CD4-positive, alpha-beta T cell (primary cell): Measurements from ENCODE around the gene CSNK2A1. TPM values are rescaled to one million over a fixed set of nuclear protein-coding genes. Genes with fewer than 3 reads are reported as not detected.

Experiments used
- ATAC-seq: fragments of 200-7000 bp; cut with Tn5 transposase; one replicate; pipeline ENCODE4 v1.10.0; 2022; ENCODE audit warnings: mild to moderate bottlenecking; ENCODE audit not compliant: poor library complexity
- CTCF ChIA-PET: fragments of 350-600 bp; sonication (Branson Sonifier 250); formaldehyde crosslinking; loops from one replicate; lab custom pipeline; 2021; ENCODE audit warnings: antibody characterized with exemption, inconsistent platforms; lab: Charles Lee
- POLR2A ChIA-PET: fragments of 350-600 bp; sonication (Branson Sonifier 250); formaldehyde crosslinking; loops from one replicate; lab custom pipeline; 2021; ENCODE audit warnings: antibody characterized with exemption, inconsistent platforms; lab: Charles Lee
- DNase-seq, 14 experiments: peaks; one replicate each; pipeline ENCODE4 v3.0.0-alpha.2; 2013 to 2020; ENCODE audit warnings: mixed read lengths in 2 of 14
- H3K27ac ChIP-seq, 2 donors: one replicate each; pipeline versions ENCODE4 v1.5.1 to v1.7.0; 2013; ENCODE audit warnings: low read length in 2 of 2, low read depth in 1 of 2, mild to moderate bottlenecking in 1 of 2
- H3K27me3 ChIP-seq, 2 experiments: 1 replicate in 1 of 2; 2 replicates in 1 of 2; pipeline versions ENCODE4 v1.6.1 to v1.7.0; 2013; ENCODE audit warnings: low read length in 2 of 2, control low read depth in 1 of 2, mild to moderate bottlenecking in 1 of 2, moderate library complexity in 1 of 2; ENCODE audit not compliant: insufficient read depth in 2 of 2, control insufficient read depth in 1 of 2
- H3K36me3 ChIP-seq: one replicate; pipeline ENCODE4 v1.6.1; 2013; ENCODE audit warnings: low read length, control low read depth; ENCODE audit not compliant: insufficient read depth
- H3K4me1 ChIP-seq: one replicate; pipeline ENCODE4 v1.6.1; 2013; ENCODE audit warnings: low read length, control low read depth; ENCODE audit not compliant: insufficient read depth
- H3K4me3 ChIP-seq: one replicate; pipeline ENCODE4 v1.5.1; 2013; ENCODE audit warnings: mild to moderate bottlenecking, low read length, moderate library complexity
- H3K9me3 ChIP-seq, 2 experiments: 1 replicate in 1 of 2; 2 replicates in 1 of 2; pipeline versions ENCODE4 v1.6.1 to v1.7.0; 2013; ENCODE audit warnings: low read length in 2 of 2, mild to moderate bottlenecking in 2 of 2, control low read depth in 1 of 2, moderate library complexity in 1 of 2; ENCODE audit not compliant: control insufficient read depth in 1 of 2, insufficient read depth in 1 of 2
- H3K27ac Mint-ChIP-seq: one replicate; pipeline ENCODE4 v1.8.0; 2020; ENCODE audit warnings: mixed read lengths
- H3K27me3 Mint-ChIP-seq: one replicate; pipeline ENCODE4 v1.8.0; 2021; ENCODE audit warnings: mixed read lengths
- H3K36me3 Mint-ChIP-seq: one replicate; pipeline ENCODE4 v1.8.0; 2021; ENCODE audit warnings: low read depth, mixed read lengths
- H3K4me1 Mint-ChIP-seq: one replicate; pipeline ENCODE4 v1.8.0; 2021; ENCODE audit warnings: low read depth, mixed read lengths
- H3K4me3 Mint-ChIP-seq: one replicate; pipeline ENCODE4 v1.8.0; 2020; ENCODE audit warnings: mild to moderate bottlenecking, mixed read lengths
- H3K9me3 Mint-ChIP-seq: one replicate; pipeline ENCODE4 v1.8.0; 2020; ENCODE audit warnings: mixed read lengths
- intact Hi-C, 2 experiments: fragments of 100-400 bp; cut with DNase I in 1 of 2; cut with micrococcal nuclease in 1 of 2; formaldehyde crosslinking; loops; one replicate each; pipeline versions ENCODE4 v1.15.1 to v1.9.0; 2023 to 2025; cut with DNase I, micrococcal nuclease
- total RNA-seq, 174 experiments: library from RNA in 2 of 174; stranded (reverse) in 2 of 174; gene quantifications; one replicate each; pipeline ENCODE4 v1.2.3 and lab custom pipeline; 2021 to 2026
- TF ChIP-seq, protein P1 (sequence below): fragments of 200-600 bp; IDR thresholded peaks from one replicate; pipeline ENCODE4 v1.8.0; 2022; ENCODE audit warnings: antibody characterized with exemption, mild to moderate bottlenecking

Gene CSNK2A1
- total RNA-seq, 2 experiments from 2014 or later, result 55.5 to 56.9 TPM

DNA sequence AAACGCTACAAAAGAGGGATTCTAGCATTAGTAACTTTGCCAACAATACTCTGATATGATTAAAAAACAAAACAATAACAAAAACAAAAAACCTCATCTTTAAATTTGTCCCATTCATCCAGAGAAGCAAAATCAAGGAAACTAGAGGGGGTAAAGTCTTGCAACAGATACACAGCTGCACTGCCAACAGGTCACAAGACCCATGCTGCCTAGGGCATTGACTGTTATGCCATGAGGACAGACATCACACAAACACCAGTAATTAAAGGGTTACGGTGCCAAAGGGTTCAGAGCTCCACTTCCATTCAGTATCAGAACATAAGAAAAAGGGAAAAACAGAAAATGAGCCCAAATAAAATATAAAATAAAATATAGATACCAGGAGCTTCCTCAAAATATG, 82.9 kb downstream of the CSNK2A1 start:
- Mint-ChIP-seq H3K9me3 (no peaks in the 10 kb centered on the region), H3K27ac (peak overlapping the region; percentile 42), H3K36me3 (peaks cover 6% of the 10 kb centered on the region), H3K4me3 (peak overlapping the region; percentile 98), H3K4me1 (peaks cover 60% of the 10 kb centered on the region), H3K27me3 (no peaks in the 10 kb centered on the region)
- Histone ChIP-seq H3K4me1 (peaks cover 40% of the 10 kb centered on the region), H3K36me3 (no peaks in the 10 kb centered on the region), H3K9me3 (no peaks in the 10 kb centered on the region), H3K27me3 (no peaks in the 10 kb centered on the region), H3K27ac (no peak overlapping the region), H3K4me3 (no peak overlapping the region)
- intact Hi-C loops, result loop anchor here (2.0 to 5.0 kb wide), 3 partner anchors 78 to 657 kb away; partner anchors contain the start of genes CSNK2A1 (in 1 of the 2) and PSMF1 (in 1 of the 2)
- TF ChIP-seq, protein P1, sequence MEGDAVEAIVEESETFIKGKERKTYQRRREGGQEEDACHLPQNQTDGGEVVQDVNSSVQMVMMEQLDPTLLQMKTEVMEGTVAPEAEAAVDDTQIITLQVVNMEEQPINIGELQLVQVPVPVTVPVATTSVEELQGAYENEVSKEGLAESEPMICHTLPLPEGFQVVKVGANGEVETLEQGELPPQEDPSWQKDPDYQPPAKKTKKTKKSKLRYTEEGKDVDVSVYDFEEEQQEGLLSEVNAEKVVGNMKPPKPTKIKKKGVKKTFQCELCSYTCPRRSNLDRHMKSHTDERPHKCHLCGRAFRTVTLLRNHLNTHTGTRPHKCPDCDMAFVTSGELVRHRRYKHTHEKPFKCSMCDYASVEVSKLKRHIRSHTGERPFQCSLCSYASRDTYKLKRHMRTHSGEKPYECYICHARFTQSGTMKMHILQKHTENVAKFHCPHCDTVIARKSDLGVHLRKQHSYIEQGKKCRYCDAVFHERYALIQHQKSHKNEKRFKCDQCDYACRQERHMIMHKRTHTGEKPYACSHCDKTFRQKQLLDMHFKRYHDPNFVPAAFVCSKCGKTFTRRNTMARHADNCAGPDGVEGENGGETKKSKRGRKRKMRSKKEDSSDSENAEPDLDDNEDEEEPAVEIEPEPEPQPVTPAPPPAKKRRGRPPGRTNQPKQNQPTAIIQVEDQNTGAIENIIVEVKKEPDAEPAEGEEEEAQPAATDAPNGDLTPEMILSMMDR, result no peak
- CTCF ChIA-PET, result no interaction called here
- ATAC-seq (no peak), DNase-seq (no peak)
- POLR2A ChIA-PET, result interaction anchor here (1.3 kb wide), 2 partner anchors 22 to 53 kb away, joined by 4 to 5 read pairs; partner anchors contain the start of gene RBCK1

DNA sequence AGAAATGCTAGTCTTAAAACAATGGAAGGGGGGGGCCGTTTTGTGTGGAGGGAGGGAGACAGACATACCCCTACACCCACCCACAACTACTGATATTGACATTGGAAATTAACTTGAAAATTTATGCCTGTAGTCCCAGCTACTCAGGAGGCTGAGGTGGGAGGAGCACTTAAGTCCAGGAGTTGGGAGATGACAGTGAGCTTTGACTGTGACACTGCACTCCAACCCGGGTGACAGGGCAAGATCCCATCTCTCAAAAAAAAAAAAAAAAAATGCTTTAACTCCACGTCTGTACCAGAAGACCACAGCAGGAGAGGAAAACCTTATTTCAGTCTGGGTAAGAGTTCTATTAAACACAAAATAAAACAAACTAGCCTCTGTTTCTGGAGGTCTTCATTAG, 83.4 kb downstream of the CSNK2A1 start:
- H3K27me3 ChIP-seq, result no peaks in the 10 kb centered on the region
- POLR2A ChIA-PET, result interaction anchor here (1.3 kb wide), 2 partner anchors 21 to 52 kb away, joined by 4 to 5 read pairs; partner anchors contain the start of gene RBCK1
- no peak overlapping the region for H3K4me3 ChIP-seq
- H3K4me1 ChIP-seq, result peaks cover 40% of the 10 kb centered on the region
- peak overlapping the region; percentile 98 for H3K4me3 Mint-ChIP-seq
- H3K27ac ChIP-seq, result no peak overlapping the region
- intact Hi-C loops, result loop anchor here (2.0 to 5.0 kb wide), 3 partner anchors 77 to 657 kb away; partner anchors contain the start of genes CSNK2A1 (in 1 of the 2) and PSMF1 (in 1 of the 2)
- CTCF ChIA-PET, result no interaction called here
- DNase-seq, result no peak
- peaks cover 6% of the 10 kb centered on the region for H3K36me3 Mint-ChIP-seq
- no peaks in the 10 kb centered on the region for H3K36me3 ChIP-seq
- no peak for ATAC-seq
- H3K27ac Mint-ChIP-seq, result peak overlapping the region; percentile 42
- H3K9me3 ChIP-seq, result no peaks in the 10 kb centered on the region
- no peaks in the 10 kb centered on the region for H3K9me3 Mint-ChIP-seq
- peaks cover 60% of the 10 kb centered on the region for H3K4me1 Mint-ChIP-seq
- TF ChIP-seq, protein P1, result no peak
- no peaks in the 10 kb centered on the region for H3K27me3 Mint-ChIP-seq

DNA sequence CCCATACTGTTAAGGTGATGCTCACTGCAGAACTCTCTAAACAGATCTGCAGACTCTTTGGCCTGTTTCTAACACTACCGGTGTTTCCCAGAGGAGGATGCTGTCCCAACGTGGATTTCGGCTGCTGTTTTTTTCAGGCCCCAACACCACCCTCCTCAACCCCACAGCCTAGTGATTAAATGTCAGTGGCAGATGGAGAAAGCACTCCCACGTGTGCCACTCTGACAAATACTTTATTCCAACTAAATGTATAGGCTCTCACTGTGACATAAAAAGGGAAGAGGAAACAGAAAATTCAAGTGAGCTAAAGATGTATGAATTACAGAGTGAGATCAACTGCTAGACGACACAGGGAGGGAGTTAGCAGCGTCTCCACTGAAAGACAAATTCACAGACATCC, 84.8 kb downstream of the CSNK2A1 start:
- Mint-ChIP-seq H3K36me3 (peaks cover 6% of the 10 kb centered on the region), H3K4me3 (no peak overlapping the region), H3K4me1 (peaks cover 59% of the 10 kb centered on the region), H3K9me3 (no peaks in the 10 kb centered on the region), H3K27me3 (no peaks in the 10 kb centered on the region), H3K27ac (no peak overlapping the region)
- Histone ChIP-seq H3K4me3 (no peak overlapping the region), H3K27me3 (no peaks in the 10 kb centered on the region), H3K27ac (no peak overlapping the region), H3K36me3 (no peaks in the 10 kb centered on the region), H3K9me3 (no peaks in the 10 kb centered on the region), H3K4me1 (peaks cover 40% of the 10 kb centered on the region)
- ATAC-seq, result no peak
- CTCF ChIA-PET, result no interaction called here
- POLR2A ChIA-PET, result interaction anchor here (0.7 kb wide), 1 partner anchor 104 kb away, joined by 3 read pairs; no protein-coding TSS in a partner anchor
- DNase-seq, result no peak
- TF ChIP-seq, protein P1, result no peak
- intact Hi-C loops, result no loop called here
